ENCODE measurements around the gene EZH1.

Gene EZH1

DNA sequence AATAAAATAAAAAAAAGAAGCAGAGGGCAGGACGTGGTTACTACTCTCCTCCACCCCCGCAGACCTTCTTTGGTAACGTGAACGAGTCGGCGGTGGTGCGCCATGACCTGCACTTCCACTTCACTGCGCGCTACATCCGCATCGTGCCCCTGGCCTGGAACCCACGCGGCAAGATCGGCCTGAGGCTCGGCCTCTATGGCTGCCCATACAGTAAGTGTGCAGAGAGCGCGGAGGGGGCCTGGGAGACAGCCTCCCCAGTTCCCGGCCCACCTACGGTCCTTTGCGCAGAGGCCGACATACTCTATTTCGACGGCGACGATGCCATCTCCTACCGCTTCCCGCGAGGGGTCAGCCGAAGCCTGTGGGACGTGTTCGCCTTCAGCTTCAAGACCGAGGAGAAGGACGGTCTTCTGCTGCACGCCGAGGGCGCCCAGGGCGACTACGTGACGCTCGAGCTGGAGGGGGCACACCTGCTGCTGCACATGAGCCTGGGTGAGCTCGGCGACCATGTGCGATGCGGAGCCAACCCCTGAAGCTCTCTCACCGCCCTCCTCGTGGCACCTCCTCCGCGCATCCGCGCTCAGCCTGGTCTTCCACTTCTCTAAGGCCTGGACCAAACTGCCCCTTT lies 59.8 kb downstream of the EZH1 start:
- TF ChIP-seq Cebpa-rat (IDR thresholded peaks at IDR 0.05) = no peak
- Histone ChIP-seq H3K9ac (no peak overlapping the region), H3K4me3 (no peak overlapping the region), H3K4me1 (peaks cover 30 to 39% (median 34%) of the 10 kb centered on the region in 10 experiments), H3K27me3 (peaks cover 14 to 35% (median 32%) of the 10 kb centered on the region in 11 experiments), H3K4me2 (no peak overlapping the region), H3K36me3 (peaks cover 0 to 17% (median 3%) of the 10 kb centered on the region in 11 experiments; a peak in 3 of 22 replicates), H3K27ac (no peak overlapping the region), H3K9me3 (replicated peaks in 1 of 11) (no peaks in the 10 kb centered on the region), H4K20me1 (peaks cover 0 to 20% (median 8%) of the 10 kb centered on the region in 11 experiments; a peak in 10 of 22 replicates)

DNA sequence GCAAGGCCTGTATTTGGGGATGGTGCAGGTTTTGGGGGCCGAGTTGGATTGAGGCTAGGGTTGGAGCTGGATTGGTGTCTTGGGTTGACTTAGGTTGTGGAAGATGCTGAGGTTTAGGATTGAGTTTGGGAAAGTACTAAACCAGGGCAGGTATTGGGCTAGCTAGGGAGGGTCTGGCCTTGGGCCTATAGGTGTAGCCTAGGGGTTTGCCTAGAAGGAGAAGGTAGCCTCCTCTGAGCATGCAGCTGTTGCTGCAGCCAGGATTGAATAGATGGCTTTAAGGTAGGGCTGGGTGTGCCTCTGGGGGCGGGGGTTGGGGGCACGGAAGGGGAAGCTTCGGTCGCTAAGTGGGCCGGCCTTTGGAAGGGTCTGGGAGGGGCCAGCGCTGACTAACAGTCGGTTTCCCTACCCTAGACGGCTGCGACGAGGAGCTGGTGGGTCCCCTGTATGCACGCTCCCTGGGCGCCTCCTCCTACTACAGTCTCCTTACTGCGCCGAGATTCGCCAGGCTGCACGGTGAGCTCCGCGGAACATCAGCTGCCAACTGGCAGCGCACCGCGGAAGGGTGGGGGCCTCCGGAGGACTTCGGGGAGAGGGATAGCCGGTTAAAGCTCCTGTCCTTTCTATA lies 61.3 kb downstream of the EZH1 start:
- H3K4me1 ChIP-seq = peaks cover 39 to 51% (median 46%) of the 10 kb centered on the region in 10 experiments
- H3K4me2 ChIP-seq = peak overlapping the region; percentile 79 to 99 (median 91)
- H4K20me1 ChIP-seq = peaks cover 0 to 20% (median 8%) of the 10 kb centered on the region in 11 experiments; a peak in 10 of 22 replicates
- H3K4me3 ChIP-seq = peak overlapping the region in 9 of 10 experiments; percentile 45 to 70 (median 58); a peak in 10 of 20 replicates
- peak overlapping the region in 4 of 11 experiments; percentile 27 to 63 (median 48); a peak in 4 of 22 replicates for H3K9ac ChIP-seq
- H3K27me3 ChIP-seq = peaks cover 14 to 35% (median 32%) of the 10 kb centered on the region in 11 experiments
- no peak for TF ChIP-seq Cebpa-rat (IDR thresholded peaks at IDR 0.05)
- no peaks in the 10 kb centered on the region for H3K9me3 ChIP-seq (replicated peaks in 1 of 11)
- H3K36me3 ChIP-seq = peaks cover 0 to 11% (median under 1%) of the 10 kb centered on the region in 11 experiments; a peak in 3 of 22 replicates
- H3K27ac ChIP-seq = no peak overlapping the region

DNA sequence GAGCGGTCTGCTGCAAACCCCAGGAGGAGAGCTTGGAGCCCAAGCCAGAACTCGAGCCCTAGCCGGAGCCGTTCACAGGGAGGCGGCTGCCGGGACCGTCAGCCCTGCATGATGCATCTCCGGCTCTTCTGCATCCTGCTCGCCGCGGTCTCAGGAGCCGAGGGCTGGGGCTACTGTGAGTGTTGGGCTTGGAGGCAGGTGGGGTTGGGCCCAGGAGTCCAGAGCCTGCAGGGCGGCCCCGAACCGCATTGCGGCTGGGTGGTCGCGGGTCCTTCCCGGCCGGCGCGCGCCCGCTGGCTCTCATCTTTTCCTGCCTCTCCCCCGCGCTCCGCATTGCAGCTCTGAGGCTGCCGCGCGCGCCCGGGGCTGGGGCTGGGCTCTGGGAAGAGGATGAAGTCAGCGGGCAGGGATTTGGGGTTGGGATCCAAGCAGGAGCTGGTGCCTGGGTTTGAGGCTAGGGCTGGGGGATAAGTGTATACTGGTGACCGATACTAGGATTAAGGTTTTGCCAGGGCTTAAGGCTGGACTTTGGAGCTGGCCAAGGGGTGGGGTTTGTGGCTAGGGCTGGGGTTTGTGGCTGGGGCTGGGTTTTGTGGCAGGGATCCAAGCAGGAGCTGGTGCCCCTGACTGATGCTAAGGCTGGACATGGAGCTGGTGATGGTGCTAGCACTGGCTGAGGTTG lies 62.0 kb downstream of the EZH1 start:
- no peak overlapping the region for H3K27ac ChIP-seq

DNA sequence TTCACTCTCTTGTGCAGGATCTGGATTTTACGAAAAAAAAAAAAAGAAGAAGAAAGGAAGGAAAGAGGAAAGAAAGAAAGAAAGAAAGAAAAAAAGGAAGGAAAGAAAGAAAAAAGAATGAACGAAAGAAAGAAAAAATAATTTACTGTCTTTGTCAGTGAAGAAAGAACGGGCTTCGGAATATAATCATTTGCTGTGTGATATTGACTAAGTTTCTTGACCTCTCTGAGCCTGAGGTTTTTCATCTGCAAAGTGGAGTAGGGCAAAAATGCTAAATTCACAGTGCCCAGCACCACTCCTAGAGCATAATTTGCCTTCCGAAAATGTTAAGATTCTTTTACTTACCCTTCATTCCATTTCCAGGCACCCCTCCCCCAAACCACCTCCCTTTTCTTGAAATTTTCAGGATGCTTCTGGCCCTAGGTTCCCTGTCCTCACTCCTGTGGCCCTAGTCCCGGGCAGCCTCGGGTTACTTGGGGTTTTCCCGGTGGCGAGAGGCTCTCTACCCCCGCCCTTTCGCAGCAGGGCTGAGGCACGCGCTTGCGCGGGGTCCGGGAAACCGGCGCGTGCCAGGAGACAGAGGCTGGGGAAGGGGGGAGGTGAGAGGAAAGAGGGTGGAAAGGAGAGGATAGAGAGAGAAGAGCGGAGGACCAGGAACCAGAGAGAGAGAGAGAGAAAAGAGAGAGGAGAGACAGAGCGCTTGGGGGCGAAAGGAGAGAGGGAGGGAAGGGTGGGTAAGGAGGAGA lies 62.7 kb downstream of the EZH1 start, which contains the start of gene CNTNAP1:
Gene CNTNAP1, plus strand, starts transcription at position 556 of the 746 bp plus-strand sequence. CDS start 299 bp downstream, outside the sequence.
- Histone ChIP-seq H3K27me3 (peaks cover 14 to 35% (median 32%) of the 10 kb centered on the region in 11 experiments), H3K27ac (no peak within 1 kb of the TSS), H4K20me1 (peaks cover 0 to 20% (median 8%) of the 10 kb centered on the region in 11 experiments; a peak in 10 of 22 replicates), H3K4me1 (peaks cover 48 to 60% (median 56%) of the 10 kb centered on the region in 10 experiments), H3K36me3 (peaks cover 0 to 11% (median 0%) of the 10 kb centered on the region in 11 experiments; a peak in 1 of 22 replicates), H3K4me3 (peak within 1 kb of the TSS; percentile 45 to 70 (median 57)), H3K9me3 (replicated peaks in 1 of 11) (no peaks in the 10 kb centered on the region), H3K9ac (peak within 1 kb of the TSS; percentile 14 to 66 (median 52); a peak in 19 of 22 replicates), H3K4me2 (peak within 1 kb of the TSS; percentile 79 to 99 (median 91))
- TF ChIP-seq Cebpa-rat (IDR thresholded peaks at IDR 0.05) = no peak

More for the DNA sequence above, 62.0 kb downstream of the EZH1 start:
- Histone ChIP-seq H3K4me2 (peak overlapping the region; percentile 79 to 99 (median 91)), H3K4me3 (peak overlapping the region; percentile 45 to 70 (median 57)), H3K4me1 (peaks cover 41 to 53% (median 49%) of the 10 kb centered on the region in 10 experiments), H3K9me3 (replicated peaks in 1 of 11) (no peaks in the 10 kb centered on the region), H4K20me1 (peaks cover 0 to 20% (median 8%) of the 10 kb centered on the region in 11 experiments; a peak in 10 of 22 replicates), H3K36me3 (peaks cover 0 to 11% (median 0%) of the 10 kb centered on the region in 11 experiments; a peak in 2 of 22 replicates), H3K27me3 (peaks cover 14 to 35% (median 32%) of the 10 kb centered on the region in 11 experiments), H3K9ac (peak overlapping the region; percentile 14 to 66 (median 52); a peak in 19 of 22 replicates)
- no peak for TF ChIP-seq Cebpa-rat (IDR thresholded peaks at IDR 0.05)

DNA sequence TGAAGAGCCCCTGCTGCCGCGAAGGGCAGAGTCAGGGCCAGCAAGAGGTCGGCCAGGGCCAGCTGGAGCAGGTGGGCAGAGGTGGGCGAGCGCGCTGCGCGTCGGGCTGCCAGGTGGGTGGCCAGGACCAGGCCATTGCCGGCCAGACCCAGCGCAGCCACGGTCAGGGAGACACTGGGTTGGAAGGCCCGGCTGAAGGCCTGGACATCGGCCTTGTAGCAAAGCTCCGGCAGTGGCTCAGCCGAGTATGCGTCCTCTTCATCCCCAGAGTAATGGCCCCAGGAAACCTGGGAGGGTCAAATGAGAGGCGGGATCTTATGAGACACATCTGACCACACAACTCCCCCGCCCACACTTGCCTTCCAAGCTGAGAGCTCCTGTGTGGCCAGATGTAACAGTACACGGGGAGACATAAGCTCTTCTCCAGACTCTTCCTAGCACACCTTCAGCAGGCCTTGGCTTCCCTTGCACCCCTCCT lies 64.5 kb downstream of the EZH1 start:
- Histone ChIP-seq H3K9ac (peak overlapping the region; percentile 80 to 88 (median 84); a peak in 21 of 22 replicates), H3K9me3 (replicated peaks in 1 of 11) (no peaks in the 10 kb centered on the region), H4K20me1 (peaks cover 5 to 29% (median 17%) of the 10 kb centered on the region in 11 experiments; a peak in 18 of 22 replicates), H3K4me2 (peak overlapping the region; percentile 83 to 100 (median 97)), H3K4me3 (peak overlapping the region in 9 of 10 experiments; percentile 40 to 75 (median 65); a peak in 18 of 20 replicates), H3K27me3 (peaks cover 21 to 45% (median 41%) of the 10 kb centered on the region in 11 experiments), H3K27ac (peak overlapping the region; percentile 77 to 95 (median 90); a peak in 21 of 22 replicates), H3K36me3 (peaks cover 0 to 7% (median 0%) of the 10 kb centered on the region in 11 experiments; a peak in 1 of 22 replicates), H3K4me1 (peaks cover 52 to 73% (median 67%) of the 10 kb centered on the region in 10 experiments)
- TF ChIP-seq Cebpa-rat (IDR thresholded peaks at IDR 0.05) = no peak

DNA sequence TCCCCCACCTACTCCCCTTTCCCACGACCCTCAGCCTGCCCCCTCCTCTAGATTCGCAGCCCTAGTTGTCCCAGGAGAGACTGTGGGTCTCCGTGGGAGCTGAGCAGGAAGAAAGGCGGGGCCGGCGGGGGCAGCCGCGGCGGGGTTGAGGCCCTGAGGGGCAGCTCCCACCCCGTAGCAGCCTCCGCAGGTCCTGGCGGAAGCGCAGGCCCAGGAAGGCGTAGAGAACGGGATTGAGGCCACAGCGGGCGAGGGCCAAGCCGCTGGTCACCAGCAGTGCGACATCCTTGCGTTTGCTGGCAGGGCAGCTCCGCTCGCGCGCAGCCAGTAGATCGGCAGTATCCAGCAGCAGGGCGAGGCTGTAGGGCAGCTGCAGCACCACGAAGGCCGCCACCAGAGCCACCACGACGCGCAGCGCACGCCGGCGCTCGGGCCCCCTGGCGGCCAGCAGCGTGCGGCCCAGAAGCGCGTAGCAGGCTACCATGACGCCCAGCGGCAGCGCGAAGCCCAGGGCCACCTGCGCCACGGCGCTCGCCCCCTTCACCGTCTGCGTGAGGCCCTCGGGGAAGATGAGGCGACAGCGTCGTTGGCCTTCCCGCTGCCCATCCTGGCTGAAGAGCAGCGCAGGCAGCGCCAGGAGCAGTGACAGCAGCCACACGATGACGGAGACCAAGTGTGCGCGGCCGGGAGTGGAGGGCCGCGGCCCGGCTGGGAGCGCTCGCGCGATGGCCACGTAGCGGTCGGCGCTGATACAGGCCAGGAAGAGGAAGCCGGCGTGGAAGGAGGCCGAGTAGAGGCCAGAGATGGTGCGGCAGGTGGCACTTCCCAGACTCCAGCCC lies 65.1 kb downstream of the EZH1 start:
- peak overlapping the region; percentile 40 to 75 (median 64) for H3K4me3 ChIP-seq
- H3K9ac ChIP-seq = peak overlapping the region; percentile 80 to 88 (median 84)
- peak overlapping the region; percentile 77 to 95 (median 90) for H3K27ac ChIP-seq
- peaks cover 24 to 52% (median 46%) of the 10 kb centered on the region in 11 experiments for H3K27me3 ChIP-seq
- peaks cover 59 to 80% (median 74%) of the 10 kb centered on the region in 10 experiments for H3K4me1 ChIP-seq
- 0 out of 22 replicates have a peak, but pooled peaks cover 0 to under 1% (median 0%) of the 10 kb centered on the region in 11 experiments for H3K36me3 ChIP-seq
- H3K4me2 ChIP-seq = peak overlapping the region; percentile 83 to 100 (median 97)
- H4K20me1 ChIP-seq = peaks cover 9 to 31% (median 22%) of the 10 kb centered on the region in 11 experiments; a peak in 18 of 22 replicates
- TF ChIP-seq Cebpa-rat (IDR thresholded peaks at IDR 0.05) = no peak
- H3K9me3 ChIP-seq (replicated peaks in 1 of 11) = no peaks in the 10 kb centered on the region

DNA sequence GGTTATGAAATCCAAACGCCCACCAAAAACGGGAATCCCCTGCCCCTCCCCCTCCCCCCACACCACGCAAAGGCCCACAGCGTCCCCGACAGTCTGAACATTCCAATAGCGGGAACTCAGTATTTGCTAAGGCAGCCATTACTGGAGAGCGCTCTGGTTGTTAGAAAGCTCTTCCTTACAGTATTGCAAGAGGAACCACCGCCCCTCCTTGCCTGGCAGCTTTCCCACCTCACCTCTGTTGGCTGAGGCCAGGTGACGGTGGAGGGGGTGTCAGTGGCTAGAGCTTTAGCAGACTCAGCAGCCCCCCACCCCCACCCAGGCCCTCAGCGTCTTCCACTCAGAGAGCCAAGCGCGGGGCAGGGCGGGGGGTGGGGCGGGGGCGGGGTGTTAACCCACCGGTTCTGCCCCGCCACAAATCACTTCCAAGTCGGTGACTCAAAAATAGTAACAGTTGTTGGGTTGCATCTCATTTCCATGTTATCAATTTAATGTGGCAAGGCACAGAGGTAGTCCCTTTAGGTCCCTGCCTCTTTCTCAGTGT lies 65.8 kb downstream of the EZH1 start:
- H3K27ac ChIP-seq = peak overlapping the region; percentile 77 to 95 (median 90)
- H3K4me1 ChIP-seq = peaks cover 66 to 87% (median 81%) of the 10 kb centered on the region in 10 experiments
- no peak for TF ChIP-seq Cebpa-rat (IDR thresholded peaks at IDR 0.05)
- peaks cover 24 to 52% (median 48%) of the 10 kb centered on the region in 11 experiments for H3K27me3 ChIP-seq
- peak overlapping the region; percentile 80 to 92 (median 86) for H3K9ac ChIP-seq
- peak overlapping the region; percentile 83 to 100 (median 97) for H3K4me2 ChIP-seq
- peak overlapping the region; percentile 40 to 75 (median 64) for H3K4me3 ChIP-seq
- H4K20me1 ChIP-seq = peaks cover 9 to 34% (median 28%) of the 10 kb centered on the region in 11 experiments; a peak in 18 of 22 replicates
- no peaks in the 10 kb centered on the region for H3K9me3 ChIP-seq (replicated peaks in 1 of 11)
- H3K36me3 ChIP-seq = no peaks in the 10 kb centered on the region

Measured in BLaER1 treated with 17β-estradiol and CSF1 and Interleukin-3, amounts not matched to agents 10 nM and 100 nM (cell line).